MCF 10A (cell line): ENCODE results near the gene PDE4D. TPM values are rescaled to one million over a fixed set of nuclear protein-coding genes. Genes with fewer than 3 reads are reported as not detected.

Source experiments
- BruUV-seq: library from RNA; stranded (reverse); fragments of 400-500 nt; replicated peaks from 2 replicates; lab custom pipeline; 2021; lab: Mats Ljungman, UMichigan
- CTCF ChIA-PET: fragments of 300-600 bp; sonication (Branson Sonifier 250); formaldehyde crosslinking; extraction: SDS; loops from one replicate; lab custom pipeline; 2021; ENCODE audit warnings: antibody characterized with exemption, inconsistent platforms; lab: Yijun Ruan, JAX
- POLR2A ChIA-PET: fragments of 300-600, 350-650 bp; sonication (Branson Sonifier 250); formaldehyde crosslinking; extraction: SDS; loops from one replicate; lab custom pipeline; 2020; ENCODE audit warnings: antibody characterized with exemption, inconsistent platforms; lab: Yijun Ruan, JAX
- DNase-seq: peaks from one replicate; pipeline ENCODE4 v3.0.0-alpha.2; 2018; ENCODE audit not compliant: unreplicated experiment
- H3K27ac Mint-ChIP-seq: one replicate; pipeline ENCODE4 v1.8.0; 2022; ENCODE audit warnings: mild to moderate bottlenecking, low read depth, mixed read lengths; ENCODE audit not compliant: unreplicated experiment
- H3K27me3 Mint-ChIP-seq: one replicate; pipeline ENCODE4 v1.8.0; 2022; ENCODE audit warnings: mixed read lengths; ENCODE audit not compliant: insufficient read depth, unreplicated experiment
- H3K36me3 Mint-ChIP-seq: one replicate; pipeline ENCODE4 v1.8.0; 2022; ENCODE audit warnings: mild to moderate bottlenecking, moderate library complexity, mixed read lengths; ENCODE audit not compliant: insufficient read depth, unreplicated experiment
- H3K4me1 Mint-ChIP-seq: one replicate; pipeline ENCODE4 v1.8.0; 2022; ENCODE audit warnings: mixed read lengths; ENCODE audit not compliant: insufficient read depth, unreplicated experiment
- H3K4me3 Mint-ChIP-seq: one replicate; pipeline ENCODE4 v1.8.0; 2022; ENCODE audit warnings: mild to moderate bottlenecking, moderate library complexity, mixed read lengths; ENCODE audit not compliant: unreplicated experiment
- H3K9me3 Mint-ChIP-seq: one replicate; pipeline ENCODE4 v1.8.0; 2022; ENCODE audit warnings: mixed read lengths; ENCODE audit not compliant: unreplicated experiment
- intact Hi-C: fragments of 100-400 bp; cut with micrococcal nuclease; formaldehyde crosslinking; loops from 2 replicates; pipeline ENCODE4 v1.14.1; 2022
- total RNA-seq: library from RNA; stranded (reverse); gene quantifications from 2 replicates; pipeline ENCODE4 v1.2.3, GENCODE V29; 2022
- TF ChIP-seq, protein P1 (sequence below): fragments of 200-600 bp; IDR thresholded peaks from one replicate; pipeline ENCODE4 v1.8.0; 2022; ENCODE audit warnings: antibody characterized with exemption, mild to moderate bottlenecking; ENCODE audit not compliant: unreplicated experiment

Gene PDE4D
- total RNA-seq, 1 experiment from 2014 or later, result 85.0 TPM

- CTCF ChIA-PET, result interaction anchor here (0.5 to 1.5 kb wide), 12 partner anchors 9 to 321 kb away, joined by 3 to 6 read pairs (median 4); no protein-coding TSS in a partner anchor
- Mint-ChIP-seq H3K27ac (peak overlapping the region; percentile 16), H3K36me3 (no peaks in the 10 kb centered on the region), H3K9me3 (no peaks in the 10 kb centered on the region), H3K27me3 (no peaks in the 10 kb centered on the region), H3K4me3 (no peak overlapping the region), H3K4me1 (peaks cover 30% of the 10 kb centered on the region)
- BruUV-seq, result no TSS peak
- TF ChIP-seq, protein P1, sequence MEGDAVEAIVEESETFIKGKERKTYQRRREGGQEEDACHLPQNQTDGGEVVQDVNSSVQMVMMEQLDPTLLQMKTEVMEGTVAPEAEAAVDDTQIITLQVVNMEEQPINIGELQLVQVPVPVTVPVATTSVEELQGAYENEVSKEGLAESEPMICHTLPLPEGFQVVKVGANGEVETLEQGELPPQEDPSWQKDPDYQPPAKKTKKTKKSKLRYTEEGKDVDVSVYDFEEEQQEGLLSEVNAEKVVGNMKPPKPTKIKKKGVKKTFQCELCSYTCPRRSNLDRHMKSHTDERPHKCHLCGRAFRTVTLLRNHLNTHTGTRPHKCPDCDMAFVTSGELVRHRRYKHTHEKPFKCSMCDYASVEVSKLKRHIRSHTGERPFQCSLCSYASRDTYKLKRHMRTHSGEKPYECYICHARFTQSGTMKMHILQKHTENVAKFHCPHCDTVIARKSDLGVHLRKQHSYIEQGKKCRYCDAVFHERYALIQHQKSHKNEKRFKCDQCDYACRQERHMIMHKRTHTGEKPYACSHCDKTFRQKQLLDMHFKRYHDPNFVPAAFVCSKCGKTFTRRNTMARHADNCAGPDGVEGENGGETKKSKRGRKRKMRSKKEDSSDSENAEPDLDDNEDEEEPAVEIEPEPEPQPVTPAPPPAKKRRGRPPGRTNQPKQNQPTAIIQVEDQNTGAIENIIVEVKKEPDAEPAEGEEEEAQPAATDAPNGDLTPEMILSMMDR, result no peak
- POLR2A ChIA-PET, result interaction anchor here (0.6 to 1.3 kb wide), 2 partner anchors 40 to 256 kb away, joined by 3 to 4 read pairs; no protein-coding TSS in a partner anchor
- no peak for DNase-seq
- intact Hi-C loops, result loop anchor here (5.0 kb wide), 1 partner anchor 296 kb away; no protein-coding TSS in a partner anchor
Observed at GRCh38 chr5:59487772-59488729, 405.5 kb downstream of the PDE4D start.

- intact Hi-C loops, result loop anchor here (5.0 kb wide), 1 partner anchor 295 kb away; no protein-coding TSS in a partner anchor
- ChIA-PET POLR2A (interaction anchor here (1.3 kb wide), 1 partner anchor 257 kb away, joined by 3 read pairs; no protein-coding TSS in a partner anchor), CTCF (interaction anchor here (0.5 to 1.5 kb wide), 5 partner anchors 12 to 193 kb away, joined by 3 to 5 read pairs (median 4); no protein-coding TSS in a partner anchor)
- Mint-ChIP-seq H3K4me3 (no peak overlapping the region), H3K27ac (no peak overlapping the region), H3K27me3 (no peaks in the 10 kb centered on the region), H3K4me1 (peaks cover 30% of the 10 kb centered on the region), H3K36me3 (no peaks in the 10 kb centered on the region), H3K9me3 (no peaks in the 10 kb centered on the region)
- TF ChIP-seq, protein P1, result no peak
- DNase-seq, result no peak
- BruUV-seq, result no TSS peak
Observed at GRCh38 chr5:59487068-59487686, 406.3 kb downstream of the PDE4D start.

- H3K27ac Mint-ChIP-seq, result no peak overlapping the region
- POLR2A ChIA-PET, result no interaction called here
- CTCF ChIA-PET, result interaction anchor here (1.5 kb wide), 1 partner anchor 20 kb away, joined by 4 read pairs; no protein-coding TSS in a partner anchor
Observed at GRCh38 chr5:59486508-59486907, 407.0 kb downstream of the PDE4D start.

More at GRCh38 chr5:59486508-59486907, 407.0 kb downstream of the PDE4D start:
- Mint-ChIP-seq H3K4me1 (peaks cover 30% of the 10 kb centered on the region), H3K9me3 (no peaks in the 10 kb centered on the region), H3K36me3 (no peaks in the 10 kb centered on the region), H3K27me3 (no peaks in the 10 kb centered on the region), H3K4me3 (no peak overlapping the region)
- BruUV-seq, result no TSS peak
- intact Hi-C loops, result loop anchor here (5.0 kb wide), 1 partner anchor 294 kb away; no protein-coding TSS in a partner anchor
- TF ChIP-seq, protein P1, result no peak
- DNase-seq, result no peak
